GM12878 (cell line): ENCODE results near the gene TSHZ2. TPM values are rescaled to one million over a fixed set of nuclear protein-coding genes. Genes with fewer than 3 reads are reported as not detected.

ENCODE experiments used
- ATAC-seq: fragments of 200-7000 bp; cut with Tn5 transposase; 3 replicates; pipeline ENCODE4 v1.9.1; 2020; ENCODE audit warnings: mild to moderate bottlenecking, moderate library complexity
- BruUV-seq: library from RNA; stranded (reverse); fragments of 400-500 nt; replicated peaks from 2 replicates; lab custom pipeline; 2021; lab: Mats Ljungman, UMichigan
- CTCF ChIA-PET: fragments of 300-600 bp; sonication (Branson Sonifier 250); formaldehyde crosslinking; extraction: SDS; loops from one replicate; lab custom pipeline; 2021; ENCODE audit warnings: inconsistent platforms; lab: Yijun Ruan, JAX
- POLR2A ChIA-PET: fragments of 350-600 bp; formaldehyde crosslinking; extraction: SDS; loops from one replicate; lab custom pipeline; 2021; ENCODE audit warnings: inconsistent platforms; lab: Charles Lee
- RAD21 ChIA-PET: fragments of 300-600 bp; sonication (Branson Sonifier 250); formaldehyde crosslinking; loops from one replicate; lab custom pipeline; 2023; ENCODE audit warnings: antibody characterized with exemption; ENCODE audit not compliant: unreplicated experiment; lab: Charles Lee
- SMC1A ChIA-PET: fragments of 300-600 bp; sonication (Branson Sonifier 250); formaldehyde crosslinking; loops from one replicate; lab custom pipeline; 2023; ENCODE audit not compliant: unreplicated experiment, uncharacterized antibody; lab: Charles Lee
- DNase-seq: peaks from one replicate; pipeline ENCODE4 v3.0.0-alpha.2; 2011; ENCODE audit warnings: low read depth, low spot score
- FAIRE-seq: peaks from 3 replicates; lab custom pipeline; 2011; peaks lifted over from hg19 to GRCh38; lab: Jason Lieb, UNC
- H2AFZ ChIP-seq: 2 replicates; pipeline ENCODE4 v1.6.0; 2011; ENCODE audit warnings: low read depth, low read length, control low read depth; ENCODE audit not compliant: control insufficient read depth
- H3K27ac ChIP-seq: 2 replicates; pipeline ENCODE4 v1.5.1; 2011; ENCODE audit warnings: control low read depth; ENCODE audit not compliant: control insufficient read depth, insufficient read depth
- H3K27me3 ChIP-seq, 2 experiments: replicated peaks in 1 of 2; 2 replicates each; pipeline versions ENCODE4 v1.6.0 to v1.6.1; 2011; ENCODE audit warnings: low read length in 1 of 2; ENCODE audit not compliant: control insufficient read depth in 2 of 2, insufficient read depth in 2 of 2
- H3K36me3 ChIP-seq, 2 experiments: 2 replicates each; pipeline ENCODE4 v1.5.1; 2011; ENCODE audit warnings: low read length in 1 of 2; ENCODE audit not compliant: control insufficient read depth in 2 of 2, insufficient read depth in 2 of 2
- H3K4me1 ChIP-seq: 2 replicates; pipeline ENCODE4 v1.6.1; 2011; ENCODE audit warnings: mild to moderate bottlenecking, low read length, moderate library complexity, mixed read lengths; ENCODE audit not compliant: control insufficient read depth, insufficient read depth
- H3K4me2 ChIP-seq: 2 replicates; pipeline ENCODE4 v1.6.0; 2011; ENCODE audit warnings: control low read depth; ENCODE audit not compliant: control insufficient read depth, insufficient read depth
- H3K4me3 ChIP-seq: fragments of 200-600 bp; sonication (generic); 2 replicates; pipeline ENCODE4 v1.5.1; 2016
- H3K79me2 ChIP-seq: 2 replicates; pipeline ENCODE4 v1.6.0; 2011; ENCODE audit warnings: low read length; ENCODE audit not compliant: control insufficient read depth, insufficient read depth
- H3K9ac ChIP-seq: 2 replicates; pipeline ENCODE4 v1.8.0; 2011; ENCODE audit warnings: low read length, control low read depth, mixed read lengths; ENCODE audit not compliant: control insufficient read depth, insufficient read depth
- H3K9me3 ChIP-seq: replicated peaks from 3 replicates; pipeline ENCODE4 v1.5.1; 2011; ENCODE audit warnings: mild to moderate bottlenecking, low read length; ENCODE audit not compliant: control insufficient read depth, insufficient read depth
- H4K20me1 ChIP-seq: 2 replicates; pipeline ENCODE4 v1.6.0; 2011; ENCODE audit not compliant: control insufficient read depth, insufficient read depth
- CBX5 ChIP-seq: sonication (generic); IDR thresholded peaks from 2 replicates; pipeline ENCODE4 v1.6.1; 2016; ENCODE audit warnings: low read depth, moderate library complexity, mild to moderate bottlenecking, inconsistent platforms
- GABPA ChIP-seq: IDR thresholded peaks from 2 replicates; pipeline ENCODE4 v1.6.1; 2014; ENCODE audit warnings: antibody characterized with exemption, low read depth, mild to moderate bottlenecking, inconsistent platforms
- SKIL ChIP-seq: fragments of 450-650 bp; IDR thresholded peaks from 2 replicates; pipeline ENCODE4 v1.6.1; 2017; ENCODE audit warnings: mild to moderate bottlenecking, low read depth, inconsistent platforms; ENCODE audit not compliant: poor library complexity, severe bottlenecking
- WGBS: methylation state at CpG from one replicate; pipeline ENCODE4 v1.1.6; 2016; ENCODE audit warnings: low lambda C conversion rate; ENCODE audit not compliant: insufficient replicate concordance, insufficient coverage; ENCODE audit errors: missing lambda C conversion rate; 5-methylcytosine and 5-hydroxymethylcytosine counted together
- in situ Hi-C: fragments of 300-500 bp; cut with MboI; formaldehyde crosslinking; loops from 9 replicates; pipeline ENCODE4 v1.14.3; 2018; ENCODE audit warnings: mixed read lengths
- intact Hi-C: fragments of 100-400 bp; cut with micrococcal nuclease; formaldehyde crosslinking; loops from one replicate; pipeline ENCODE4 v1.14.2; 2022; ENCODE audit not compliant: unreplicated experiment
- polyA plus RNA-seq, 11 experiments: library from polyadenylated mRNA; depleted of rRNA in 4 of 11; unstranded in 6 of 11; stranded (reverse) in 5 of 11; fragments of >200 nt; fragmentation: Nextera tagmentation in 4 of 11; fragmentation: Illumina TruSeq in 1 of 11; extraction: Ambion mirVana in 4 of 11; extraction: Trizol in 1 of 11; gene quantifications; 1 replicate in 1 of 11; 2 replicates in 10 of 11; pipeline versions ENCODE4 v1.2.1 to v1.2.3, GENCODE V29; 2011 to 2016; ENCODE audit warnings: inconsistent platforms in 2 of 11, missing spikeins in 2 of 11, low read depth in 1 of 11
- total RNA-seq, 4 experiments: library from RNA; depleted of rRNA in 3 of 4; stranded (reverse); fragments of >200 nt in 3 of 4; fragmentation: Illumina TruSeq in 1 of 4; extraction: Trizol in 1 of 4; gene quantifications; 2 replicates each; pipeline versions ENCODE4 v1.2.1 to v1.2.3, GENCODE V29; 2013 to 2021
- TF ChIP-seq, protein P1 (sequence below): IDR thresholded peaks from 2 replicates; pipeline ENCODE4 v1.6.1; 2011; ENCODE audit warnings: low read depth, low read length, improper control_type of control experiment, borderline replicate concordance
- TF ChIP-seq, protein P2 (sequence below): IDR thresholded peaks from 2 replicates; pipeline ENCODE4 v1.6.1; 2012; ENCODE audit warnings: low read depth, low read length, improper control_type of control experiment

Gene TSHZ2
- total and polyA plus RNA-seq, 10 of the 15 experiments (the other 5 are each of a cell fraction or from before 2014, with no cell fraction given), result 0.01 to 0.86 (median 0.13) TPM; not detected in 2

DNA sequence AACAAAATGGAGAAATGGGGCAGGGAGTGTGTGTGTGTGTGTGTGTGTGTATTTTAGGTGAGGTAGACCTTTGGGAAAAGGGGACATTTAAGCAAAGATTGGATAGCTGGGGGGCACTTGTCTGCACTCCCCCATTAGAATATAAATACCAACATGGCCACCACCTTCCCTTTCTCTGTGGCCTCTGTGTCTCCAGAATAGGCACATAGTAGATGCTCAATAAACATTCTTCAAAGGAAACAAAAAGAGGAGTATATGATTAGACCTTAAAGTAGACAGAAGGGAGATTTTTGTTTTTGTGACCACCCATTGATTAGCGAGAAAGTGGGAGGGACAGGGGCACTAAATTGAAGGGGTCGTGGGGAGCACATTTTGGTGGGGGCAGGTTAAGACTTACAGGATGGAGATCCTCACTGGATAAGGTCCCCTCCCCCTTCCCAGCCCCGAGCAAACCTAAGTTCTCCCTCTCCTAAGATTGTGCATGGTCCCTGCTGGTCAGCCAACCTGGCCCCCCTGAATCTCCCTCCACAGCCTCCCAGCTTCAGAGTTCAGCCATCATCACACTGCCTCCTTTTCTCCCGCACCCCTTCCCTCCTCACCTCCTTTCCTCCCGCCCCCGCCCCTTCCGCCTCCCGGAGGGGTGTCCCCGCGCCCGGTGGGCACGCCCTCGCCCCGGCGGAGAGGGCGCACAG, 514 bp upstream of the TSHZ2 start:
- Histone ChIP-seq H4K20me1 (no peaks in the 10 kb centered on the region), H3K9me3 (no peaks in the 10 kb centered on the region), H3K36me3 (no peaks in the 10 kb centered on the region), H3K27me3 (peaks cover 1 to 7% of the 10 kb centered on the region in 2 experiments; a peak in 2 of 4 replicates), H3K4me3 (no peak overlapping the region), H3K9ac (no peak overlapping the region), H2AFZ (no peak overlapping the region), H3K4me2 (no peak overlapping the region), H3K4me1 (no peaks in the 10 kb centered on the region), H3K79me2 (no peaks in the 10 kb centered on the region), H3K27ac (no peak overlapping the region)
- FAIRE-seq (no peak), DNase-seq (no peak), ATAC-seq (no peak)
- no TSS peak for BruUV-seq
- SMC1A ChIA-PET, result interaction anchor here (1.6 kb wide), 1 partner anchor 9 kb away, joined by 5 read pairs; no protein-coding TSS in a partner anchor
- CTCF ChIA-PET, result no interaction called here
- intact Hi-C loops (loop anchor here (5.0 kb wide), 1 partner anchor 176 kb away; no protein-coding TSS in a partner anchor), in situ Hi-C loops (no loop called here)
- 7% methylated on average over 5 of the region's 16 CpGs for WGBS
- POLR2A ChIA-PET, result no interaction called here
- TF ChIP-seq, protein P1, sequence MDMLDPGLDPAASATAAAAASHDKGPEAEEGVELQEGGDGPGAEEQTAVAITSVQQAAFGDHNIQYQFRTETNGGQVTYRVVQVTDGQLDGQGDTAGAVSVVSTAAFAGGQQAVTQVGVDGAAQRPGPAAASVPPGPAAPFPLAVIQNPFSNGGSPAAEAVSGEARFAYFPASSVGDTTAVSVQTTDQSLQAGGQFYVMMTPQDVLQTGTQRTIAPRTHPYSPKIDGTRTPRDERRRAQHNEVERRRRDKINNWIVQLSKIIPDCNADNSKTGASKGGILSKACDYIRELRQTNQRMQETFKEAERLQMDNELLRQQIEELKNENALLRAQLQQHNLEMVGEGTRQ, result no peak
- TF ChIP-seq GABPA, result no peak
- TF ChIP-seq, protein P2, sequence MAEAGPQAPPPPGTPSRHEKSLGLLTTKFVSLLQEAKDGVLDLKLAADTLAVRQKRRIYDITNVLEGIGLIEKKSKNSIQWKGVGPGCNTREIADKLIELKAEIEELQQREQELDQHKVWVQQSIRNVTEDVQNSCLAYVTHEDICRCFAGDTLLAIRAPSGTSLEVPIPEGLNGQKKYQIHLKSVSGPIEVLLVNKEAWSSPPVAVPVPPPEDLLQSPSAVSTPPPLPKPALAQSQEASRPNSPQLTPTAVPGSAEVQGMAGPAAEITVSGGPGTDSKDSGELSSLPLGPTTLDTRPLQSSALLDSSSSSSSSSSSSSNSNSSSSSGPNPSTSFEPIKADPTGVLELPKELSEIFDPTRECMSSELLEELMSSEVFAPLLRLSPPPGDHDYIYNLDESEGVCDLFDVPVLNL, result no peak
- no peak for TF ChIP-seq CBX5
- no peak for TF ChIP-seq SKIL
- RAD21 ChIA-PET, result interaction anchor here (1.2 kb wide), 1 partner anchor 30 kb away, joined by 5 read pairs; no protein-coding TSS in a partner anchor
